Stimulated activated CD4-positive, alpha-beta T cell treated with anti-CD3 and anti-CD28 coated beads, Interleukin-4, amount 100 ng/mL, for 48 hours (primary cell): Measurements from ENCODE around the gene GUCA1A.

Experiments used
- DNase-seq, 2 donors: peaks; one replicate each; pipeline ENCODE4 v3.0.0-alpha.2; 2020; ENCODE audit warnings: low read depth in 2 of 2

GUCA1A gene

GRCh38 chr6:42173101-42173500 lies at the start of gene GUCA1A:
Gene GUCA1A (plus strand): TSS chr6:42173364. CDS start chr6:42173614, 250 bp downstream.
- no peak for DNase-seq

DNA sequence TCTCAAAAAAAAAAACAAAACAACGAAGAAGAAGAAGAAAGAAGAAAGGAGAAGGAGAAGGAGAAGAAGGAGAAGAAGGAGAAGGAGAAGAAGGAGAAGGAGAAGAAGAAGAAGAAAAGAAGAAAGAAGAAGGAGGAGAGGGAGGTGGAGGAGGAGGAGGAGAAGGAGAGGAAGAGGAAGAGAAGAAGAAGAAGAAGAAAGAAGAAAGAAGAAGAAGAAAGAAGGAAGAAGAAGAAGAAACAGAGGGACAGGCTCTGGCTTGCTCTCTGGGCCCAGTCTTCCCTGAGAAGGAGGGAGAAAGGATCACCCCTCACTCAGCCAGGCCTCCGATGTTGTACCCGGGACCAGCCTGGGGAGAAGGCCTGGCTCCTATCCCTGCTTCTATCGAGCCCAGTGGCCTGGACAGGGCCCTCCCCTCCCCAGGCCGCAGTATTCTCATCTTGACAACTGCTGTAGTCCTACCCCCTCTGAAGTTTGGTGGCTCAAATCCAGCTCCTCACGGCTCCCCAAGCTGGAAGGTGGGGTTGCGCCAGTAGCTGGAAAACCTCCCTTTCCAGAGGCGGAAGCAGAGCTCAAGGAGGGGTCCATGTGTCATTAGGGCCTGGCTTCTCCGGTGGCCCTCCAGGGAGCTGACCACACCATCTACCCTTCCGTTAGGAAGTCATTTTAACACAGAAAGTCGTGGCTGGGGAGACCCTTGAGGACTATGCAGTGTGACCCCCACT lies 49.6 kb upstream of the GUCA1A start:
- DNase-seq: no peak

DNA sequence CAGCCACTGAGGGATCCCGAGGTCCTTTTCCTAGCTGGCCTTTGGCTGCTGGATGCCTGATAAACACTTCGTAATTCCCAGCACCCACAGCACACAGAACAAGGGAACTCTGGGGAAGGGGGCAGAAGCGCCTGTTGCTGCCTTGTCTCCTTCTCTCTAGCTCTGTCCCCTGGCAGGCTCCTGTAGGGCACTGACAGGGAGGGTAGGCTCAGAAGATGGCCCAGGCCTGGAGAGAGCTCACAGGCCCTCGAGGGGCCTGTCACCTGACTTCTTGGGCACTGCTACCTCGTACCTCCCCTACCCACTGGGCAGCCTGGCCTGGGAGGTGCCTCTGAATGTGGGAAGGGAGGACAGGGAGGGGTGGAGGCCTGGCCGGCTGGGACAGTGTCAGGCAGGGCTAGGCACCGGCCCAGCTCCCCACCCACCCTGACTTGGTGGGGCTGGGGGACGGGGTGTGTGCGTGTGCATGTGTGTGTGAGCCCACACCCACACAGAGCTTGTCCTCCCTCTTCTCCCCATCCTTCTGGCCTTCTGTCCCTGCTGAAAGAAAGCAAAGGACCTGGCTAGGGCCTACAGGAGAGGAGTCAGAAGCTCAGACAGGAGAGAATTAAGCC lies 48.8 kb upstream of the GUCA1A start:
- DNase-seq: no peak

- no peak for DNase-seq
Observed at GRCh38 chr6:42125231-42125630, 47.9 kb upstream of the GUCA1A start.

- no peak for DNase-seq
Observed at GRCh38 chr6:42125663-42126062, 47.5 kb upstream of the GUCA1A start.

GRCh38 chr6:42128460-42129359 lies 44.5 kb upstream of the GUCA1A start:
- DNase-seq: no peak

DNA sequence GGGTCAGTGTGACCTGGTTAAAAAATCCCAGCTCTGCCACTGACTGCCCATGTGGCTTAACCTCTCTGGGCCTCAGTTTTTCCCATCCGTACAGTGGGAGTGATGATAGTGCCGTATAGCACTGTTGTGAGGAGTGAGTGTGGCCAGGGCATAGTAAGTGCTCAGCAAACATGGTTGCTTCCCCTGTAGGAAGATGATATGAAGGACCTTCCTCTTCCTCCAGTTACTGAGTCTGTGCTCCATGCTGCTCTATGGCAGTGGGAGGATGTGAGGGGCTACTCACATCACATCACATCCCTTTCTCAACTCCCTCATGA lies 43.8 kb upstream of the GUCA1A start:
- no peak for DNase-seq

GRCh38 chr6:42131531-42131930 lies 41.6 kb upstream of the GUCA1A start:
- no peak for DNase-seq

DNA sequence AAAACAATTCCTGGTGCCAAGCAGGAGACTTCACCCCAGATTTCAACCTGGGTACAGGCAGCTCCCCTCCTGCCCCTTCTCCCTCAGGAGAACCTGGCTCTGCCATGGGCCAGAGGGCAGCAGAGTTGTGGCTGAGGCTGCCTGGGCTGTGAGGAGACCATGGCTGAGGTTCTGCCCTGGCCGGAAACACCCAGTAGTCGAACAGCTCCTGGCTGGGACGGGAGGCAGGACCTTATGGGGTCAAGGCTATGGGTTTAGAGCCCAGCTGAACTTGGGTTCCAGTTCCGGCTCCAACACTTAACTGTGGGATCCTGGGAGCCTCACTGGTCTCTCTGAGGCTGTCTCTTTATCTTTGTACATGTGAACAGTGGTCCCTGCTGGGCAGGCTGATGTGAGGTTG lies 39.2 kb upstream of the GUCA1A start:
- DNase-seq: no peak

DNA sequence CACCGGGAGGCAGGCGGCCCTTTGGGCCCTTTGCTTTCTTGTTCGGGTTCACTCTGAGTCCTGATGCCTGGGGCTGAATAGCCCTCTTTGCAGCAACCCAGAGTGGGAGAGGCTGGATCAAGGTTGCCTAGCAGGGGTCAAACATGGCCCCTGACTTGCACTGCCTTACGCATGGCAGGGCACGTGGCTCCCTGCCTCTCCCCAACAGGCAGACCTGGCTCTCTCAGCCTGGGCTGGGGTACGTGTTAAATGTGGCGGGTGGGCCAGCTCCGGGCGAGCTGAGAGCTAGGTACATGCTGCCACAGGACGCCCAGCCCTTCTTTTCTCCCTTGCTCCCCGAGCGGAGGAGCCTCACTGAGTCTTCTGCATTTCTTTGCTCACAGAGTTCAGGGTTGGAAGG lies 38.0 kb upstream of the GUCA1A start:
- DNase-seq: no peak

- no peak for DNase-seq
Observed at GRCh38 chr6:42135722-42136121, 37.4 kb upstream of the GUCA1A start.

- peak; percentile 11 to 20 for DNase-seq
Observed at GRCh38 chr6:42136508-42137193, 36.5 kb upstream of the GUCA1A start.

- DNase-seq: no peak
Observed at GRCh38 chr6:42137194-42137753, 35.9 kb upstream of the GUCA1A start.

DNA sequence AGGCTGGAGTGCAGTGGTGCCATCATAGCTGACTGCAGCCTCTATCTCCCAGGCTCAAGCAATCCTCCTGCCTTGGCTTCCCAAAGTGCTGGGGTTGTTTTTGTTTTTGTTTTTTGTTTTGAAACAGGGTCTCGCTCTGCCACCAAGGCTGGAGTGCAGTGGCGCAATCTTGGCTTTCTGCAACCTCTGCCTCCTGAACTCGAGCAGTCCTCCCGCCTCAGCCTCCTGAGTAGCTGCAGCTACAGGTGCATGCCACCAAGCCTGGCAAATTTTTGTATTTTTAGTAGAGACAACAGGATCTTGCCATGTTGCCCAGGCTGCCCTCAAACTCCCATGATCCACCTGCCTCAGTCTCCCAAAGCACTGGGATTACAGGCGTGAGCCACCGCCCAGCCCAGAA lies 35.0 kb upstream of the GUCA1A start:
- no peak for DNase-seq

DNA sequence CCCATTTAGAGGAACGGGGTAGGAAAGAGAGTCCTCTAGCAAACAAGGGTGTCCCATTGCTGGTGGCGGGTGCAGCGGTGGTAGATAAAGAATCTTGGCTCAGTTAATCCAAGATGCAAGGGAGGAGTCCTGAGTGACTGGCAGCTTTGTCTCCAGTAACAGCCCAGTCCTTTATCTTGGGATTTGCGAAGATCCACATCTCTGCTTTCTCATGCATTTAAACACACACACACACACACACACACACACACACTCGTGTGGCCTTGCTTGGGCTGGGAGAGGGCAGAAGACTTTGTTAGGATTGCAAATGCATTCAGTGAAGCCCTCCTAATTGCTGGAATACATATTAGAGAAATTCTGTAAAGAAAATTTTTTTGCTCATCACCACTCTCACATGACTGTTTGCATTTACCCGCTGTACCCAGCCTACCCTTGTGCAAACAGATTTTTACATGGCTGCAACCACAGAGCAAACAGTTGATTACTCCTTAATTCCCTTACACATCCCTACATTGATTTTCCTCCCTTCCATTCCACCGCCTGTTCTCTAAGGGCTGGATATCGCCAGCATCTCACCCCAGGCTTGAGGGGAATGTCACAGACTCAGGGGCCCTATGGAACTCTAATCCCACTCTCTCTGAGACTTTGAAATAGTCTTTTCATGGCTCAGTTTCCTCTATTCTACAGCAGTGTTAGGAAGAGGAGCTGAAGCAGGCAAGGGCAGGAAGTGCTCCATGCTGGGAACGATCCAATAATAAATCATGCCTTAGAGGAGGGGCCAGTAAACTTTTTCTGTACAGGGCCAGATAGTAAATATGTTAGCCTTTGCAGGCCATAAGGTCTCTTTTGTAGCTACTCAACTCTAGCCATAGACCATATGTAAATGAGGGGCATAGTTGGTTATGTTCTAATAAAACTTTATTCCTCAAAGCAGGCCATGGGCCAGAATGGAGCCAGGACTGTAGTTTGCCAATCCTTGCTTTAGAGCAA lies 34.2 kb upstream of the GUCA1A start:
- no peak for DNase-seq

GRCh38 chr6:42140032-42140431 lies 33.1 kb upstream of the GUCA1A start:
- no peak for DNase-seq

GRCh38 chr6:42140756-42141602 lies 32.2 kb upstream of the GUCA1A start:
- DNase-seq: no peak

DNA sequence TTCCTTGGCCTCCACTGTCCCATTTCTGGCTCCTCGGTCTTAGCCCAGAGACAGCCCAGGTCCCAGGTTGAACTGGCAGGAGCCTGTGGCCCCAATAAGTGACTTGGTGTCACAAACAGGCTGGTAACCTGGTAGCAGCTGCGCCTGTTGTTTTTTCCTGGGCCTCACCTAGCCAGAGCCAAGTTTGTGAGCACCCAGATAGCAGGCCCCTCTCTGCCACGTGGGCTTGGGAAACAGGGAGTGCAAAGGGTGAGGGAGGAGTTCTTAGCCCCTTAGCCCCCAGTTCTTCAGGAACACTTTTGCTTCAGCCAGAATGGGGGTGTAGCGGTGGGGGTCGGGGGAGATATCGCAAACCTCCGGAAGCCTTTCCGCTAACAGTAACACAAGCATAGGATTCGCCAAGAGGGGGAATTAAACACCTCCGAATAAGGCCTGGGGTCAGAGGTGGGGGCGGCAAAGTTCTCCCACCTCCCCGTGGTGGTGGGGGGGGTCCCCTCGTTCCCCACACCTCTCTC lies 31.5 kb upstream of the GUCA1A start:
- no peak for DNase-seq

DNA sequence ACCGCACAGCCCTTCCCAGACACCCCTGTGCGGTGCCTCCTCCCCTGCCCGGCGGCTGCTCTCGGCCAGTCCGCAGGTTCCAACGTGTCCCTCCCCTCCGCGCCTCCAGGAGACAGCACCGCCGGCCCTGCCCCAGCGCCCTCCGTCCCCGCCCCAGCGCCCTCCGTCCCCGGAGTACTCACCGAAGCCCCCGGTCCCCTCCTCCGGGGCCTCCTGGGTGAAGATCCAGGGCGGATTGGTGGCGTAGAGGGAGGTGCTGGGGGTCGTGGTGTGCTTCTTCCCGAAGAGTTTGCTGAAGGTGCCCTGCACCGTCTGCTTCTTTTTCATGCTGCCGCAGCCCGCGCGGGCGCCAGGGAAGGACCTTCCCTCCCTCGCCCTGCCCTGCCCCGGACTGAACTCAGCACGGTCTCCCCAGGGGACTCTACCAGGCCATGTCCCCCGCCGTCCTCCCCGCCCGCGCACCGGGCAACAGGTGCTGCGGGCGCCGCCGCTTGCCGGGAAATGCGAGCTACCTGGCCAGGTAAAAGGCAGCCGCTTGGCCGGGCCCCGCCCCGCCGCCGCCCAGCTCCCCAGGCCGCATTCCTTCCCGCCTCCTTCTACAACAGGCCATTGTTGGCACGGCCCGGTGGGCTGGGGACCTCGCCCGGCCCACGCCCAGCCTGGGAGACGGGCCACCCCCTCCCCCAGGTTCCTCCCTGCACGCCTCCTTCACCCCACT lies 30.9 kb upstream of the GUCA1A start, which contains the start of gene C6orf132:
C6orf132 (minus strand) TSS at position 503 of the 718 bp plus-strand sequence; CDS start at position 327, 176 bp downstream.
- DNase-seq: no peak
